CD14-positive monocyte (primary cell): ENCODE results near the gene NMNAT1. TPM values are rescaled to one million over a fixed set of nuclear protein-coding genes. Genes with fewer than 3 reads are reported as not detected.

Source experiments
- DNase-seq, 3 donors: peaks; one replicate each; pipeline ENCODE4 v3.0.0-alpha.2; 2011 to 2022
- H2AFZ ChIP-seq: 2 replicates; pipeline ENCODE4 v1.6.0; 2012; ENCODE audit warnings: mild to moderate bottlenecking, low read depth, low read length, inconsistent platforms; ENCODE audit not compliant: insufficient read depth, poor library complexity, severe bottlenecking
- H3K27ac ChIP-seq, 2 donors: 1 replicate in 1 of 2; 2 replicates in 1 of 2; pipeline ENCODE4 v1.5.1; 2012 to 2013; ENCODE audit warnings: low read length in 2 of 2, control low read depth in 1 of 2, inconsistent platforms in 1 of 2, low read depth in 1 of 2, mild to moderate bottlenecking in 1 of 2
- H3K27me3 ChIP-seq, 2 donors: one replicate each; pipeline versions ENCODE4 v1.6.0 to v1.6.1; 2011 to 2013; ENCODE audit warnings: low read length in 2 of 2; ENCODE audit not compliant: control insufficient read depth in 2 of 2, insufficient read depth in 2 of 2
- H3K36me3 ChIP-seq, 2 donors: replicated peaks in 1 of 2; 1 replicate in 1 of 2; 2 replicates in 1 of 2; pipeline versions ENCODE4 v1.5.1 to v1.6.1; 2012 to 2013; ENCODE audit warnings: low read length in 2 of 2, control low read depth in 1 of 2, inconsistent platforms in 1 of 2, mild to moderate bottlenecking in 1 of 2; ENCODE audit not compliant: insufficient read depth in 2 of 2, control insufficient read depth in 1 of 2
- H3K4me1 ChIP-seq, 2 donors: 1 replicate in 1 of 2; 2 replicates in 1 of 2; pipeline versions ENCODE4 v1.5.1 to v1.6.1; 2012 to 2013; ENCODE audit warnings: low read length in 2 of 2, control low read depth in 1 of 2, inconsistent platforms in 1 of 2, mild to moderate bottlenecking in 1 of 2, moderate library complexity in 1 of 2; ENCODE audit not compliant: insufficient read depth in 2 of 2, control insufficient read depth in 1 of 2
- H3K4me2 ChIP-seq: replicated peaks from 2 replicates; pipeline ENCODE3; 2012; ENCODE audit warnings: low read length, moderate library complexity, mild to moderate bottlenecking; ENCODE audit not compliant: poor library complexity, severe bottlenecking; ENCODE audit errors: extremely low read depth
- H3K4me3 ChIP-seq, 3 experiments: fragments of 200-600 bp in 1 of 3; sonication (generic) in 1 of 3; replicated peaks in 1 of 3; 1 replicate in 2 of 3; 2 replicates in 1 of 3; pipeline ENCODE4 v1.5.1; 2011 to 2013; ENCODE audit warnings: low read length in 3 of 3, mild to moderate bottlenecking in 3 of 3, control low read depth in 2 of 3, low read depth in 2 of 3, inconsistent platforms in 1 of 3, moderate library complexity in 1 of 3
- H3K79me2 ChIP-seq: 2 replicates; pipeline ENCODE4 v1.6.0; 2012; ENCODE audit warnings: mild to moderate bottlenecking, control low read depth, inconsistent platforms, low read length, moderate library complexity; ENCODE audit not compliant: insufficient read depth
- H3K9ac ChIP-seq: 2 replicates; pipeline ENCODE4 v1.6.0; 2017; ENCODE audit warnings: low read length, mild to moderate bottlenecking; ENCODE audit not compliant: insufficient read depth, poor library complexity, severe bottlenecking
- H3K9me3 ChIP-seq, 2 donors: replicated peaks in 1 of 2; 1 replicate in 1 of 2; 2 replicates in 1 of 2; pipeline versions ENCODE4 v1.5.1 to v1.6.1; 2012 to 2013; ENCODE audit warnings: low read length in 2 of 2, control low read depth in 1 of 2; ENCODE audit not compliant: control insufficient read depth in 1 of 2, insufficient read depth in 1 of 2
- H4K20me1 ChIP-seq: 2 replicates; pipeline ENCODE4 v1.6.0; 2012; ENCODE audit warnings: mild to moderate bottlenecking, low read length, control low read depth, moderate library complexity; ENCODE audit not compliant: insufficient read depth
- H3K27ac Mint-ChIP-seq, 7 donors: one replicate each; pipeline ENCODE4 v1.8.0; 2020; ENCODE audit warnings: mild to moderate bottlenecking in 7 of 7, mixed read lengths in 7 of 7, moderate library complexity in 6 of 7, inconsistent platforms in 2 of 7
- H3K27me3 Mint-ChIP-seq, 3 donors: one replicate each; pipeline ENCODE4 v1.8.0; 2021 to 2022; ENCODE audit warnings: low read depth in 3 of 3, mild to moderate bottlenecking in 3 of 3, mixed read lengths in 3 of 3, moderate library complexity in 3 of 3, inconsistent platforms in 1 of 3
- H3K36me3 Mint-ChIP-seq, 2 donors: one replicate each; pipeline ENCODE4 v1.8.0; 2020; ENCODE audit warnings: mixed read lengths in 2 of 2, inconsistent platforms in 1 of 2, mild to moderate bottlenecking in 1 of 2
- H3K4me1 Mint-ChIP-seq: one replicate; pipeline ENCODE4 v1.8.0; 2020; ENCODE audit warnings: mild to moderate bottlenecking, mixed read lengths
- H3K4me3 Mint-ChIP-seq, 2 donors: one replicate each; pipeline ENCODE4 v1.8.0; 2020; ENCODE audit warnings: mild to moderate bottlenecking in 2 of 2, mixed read lengths in 2 of 2, moderate library complexity in 1 of 2
- H3K9me3 Mint-ChIP-seq, 7 donors: one replicate each; pipeline ENCODE4 v1.8.0; 2020 to 2022; ENCODE audit warnings: mixed read lengths in 7 of 7, mild to moderate bottlenecking in 6 of 7, moderate library complexity in 6 of 7, inconsistent platforms in 2 of 7
- WGBS: methylation state at CpG from one replicate; pipeline ENCODE4 v1.1.5; 2013; ENCODE audit warnings: missing lambda C conversion rate; ENCODE audit not compliant: insufficient coverage; 5-methylcytosine and 5-hydroxymethylcytosine counted together
- intact Hi-C, 2 donors: fragments of 100-400 bp; cut with micrococcal nuclease; formaldehyde crosslinking; loops; one replicate each; pipeline versions ENCODE4 v1.15.0 to v1.15.1; 2023
- polyA plus RNA-seq, 3 donors: library from polyadenylated mRNA; depleted of rRNA in 1 of 3; unstranded in 2 of 3; stranded (reverse) in 1 of 3; fragments of 300-500 nt in 2 of 3; fragments of >200 nt in 1 of 3; fragmentation: Illumina TruSeq in 2 of 3; gene quantifications; 1 replicate in 2 of 3; 2 replicates in 1 of 3; pipeline ENCODE4 v1.2.3, GENCODE V29; 2012 to 2021
- TF ChIP-seq, protein P1 (sequence below): fragments of 200-600 bp; IDR thresholded peaks from one replicate; pipeline ENCODE4 v1.8.0; 2022; ENCODE audit warnings: antibody characterized with exemption, mild to moderate bottlenecking

The NMNAT1 gene
- polyA plus RNA-seq, 3 donors = 6.8 to 9.9 (median 7.1) TPM

DNA sequence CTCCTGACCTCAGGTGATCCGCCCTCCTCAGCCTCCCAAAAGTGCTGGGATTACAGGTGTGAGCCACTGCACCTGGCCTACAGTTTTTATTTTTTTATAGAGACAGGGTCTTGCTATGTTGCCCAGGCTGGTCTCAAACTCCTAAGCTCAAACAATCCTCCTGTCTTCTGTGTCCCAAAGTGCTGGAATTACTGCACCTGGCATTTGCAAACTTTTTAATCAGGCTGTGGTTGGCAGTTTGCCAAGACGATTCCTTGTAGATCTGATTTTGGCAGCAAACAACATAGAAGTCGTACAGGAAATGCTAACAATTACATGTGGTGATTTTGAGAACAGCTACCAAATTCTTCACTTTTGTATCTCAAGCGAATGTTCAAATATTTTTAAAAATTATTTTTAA is 63.9 kb downstream of the NMNAT1 start:
- Histone ChIP-seq H3K9me3 (no peaks in the 10 kb centered on the region), H3K79me2 (no peaks in the 10 kb centered on the region), H3K4me3 (no peak overlapping the region), H4K20me1 (peaks cover 8% of the 10 kb centered on the region), H3K4me1 (no peaks in the 10 kb centered on the region), H3K36me3 (peaks cover 23 to 70% of the 10 kb centered on the region in 2 donors), H3K4me2 (no peak overlapping the region), H3K9ac (no peak overlapping the region), H2AFZ (no peak overlapping the region), H3K27ac (no peak overlapping the region), H3K27me3 (no peaks in the 10 kb centered on the region)
- 93% methylated on average over 2 of the region's 4 CpGs for WGBS
- peaks cover 4% of the 10 kb centered on the region for H3K4me1 Mint-ChIP-seq
- no peaks in the 10 kb centered on the region for H3K9me3 Mint-ChIP-seq
- no peak overlapping the region for H3K4me3 Mint-ChIP-seq
- H3K36me3 Mint-ChIP-seq = peaks cover 49 to 81% of the 10 kb centered on the region in 2 donors
- no peak for DNase-seq
- no peak overlapping the region for H3K27ac Mint-ChIP-seq
- TF ChIP-seq, protein P1, sequence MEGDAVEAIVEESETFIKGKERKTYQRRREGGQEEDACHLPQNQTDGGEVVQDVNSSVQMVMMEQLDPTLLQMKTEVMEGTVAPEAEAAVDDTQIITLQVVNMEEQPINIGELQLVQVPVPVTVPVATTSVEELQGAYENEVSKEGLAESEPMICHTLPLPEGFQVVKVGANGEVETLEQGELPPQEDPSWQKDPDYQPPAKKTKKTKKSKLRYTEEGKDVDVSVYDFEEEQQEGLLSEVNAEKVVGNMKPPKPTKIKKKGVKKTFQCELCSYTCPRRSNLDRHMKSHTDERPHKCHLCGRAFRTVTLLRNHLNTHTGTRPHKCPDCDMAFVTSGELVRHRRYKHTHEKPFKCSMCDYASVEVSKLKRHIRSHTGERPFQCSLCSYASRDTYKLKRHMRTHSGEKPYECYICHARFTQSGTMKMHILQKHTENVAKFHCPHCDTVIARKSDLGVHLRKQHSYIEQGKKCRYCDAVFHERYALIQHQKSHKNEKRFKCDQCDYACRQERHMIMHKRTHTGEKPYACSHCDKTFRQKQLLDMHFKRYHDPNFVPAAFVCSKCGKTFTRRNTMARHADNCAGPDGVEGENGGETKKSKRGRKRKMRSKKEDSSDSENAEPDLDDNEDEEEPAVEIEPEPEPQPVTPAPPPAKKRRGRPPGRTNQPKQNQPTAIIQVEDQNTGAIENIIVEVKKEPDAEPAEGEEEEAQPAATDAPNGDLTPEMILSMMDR = no peak
- peaks cover 8 to 21% (median 11%) of the 10 kb centered on the region in 3 donors for H3K27me3 Mint-ChIP-seq
- intact Hi-C loops = no loop called here

DNA sequence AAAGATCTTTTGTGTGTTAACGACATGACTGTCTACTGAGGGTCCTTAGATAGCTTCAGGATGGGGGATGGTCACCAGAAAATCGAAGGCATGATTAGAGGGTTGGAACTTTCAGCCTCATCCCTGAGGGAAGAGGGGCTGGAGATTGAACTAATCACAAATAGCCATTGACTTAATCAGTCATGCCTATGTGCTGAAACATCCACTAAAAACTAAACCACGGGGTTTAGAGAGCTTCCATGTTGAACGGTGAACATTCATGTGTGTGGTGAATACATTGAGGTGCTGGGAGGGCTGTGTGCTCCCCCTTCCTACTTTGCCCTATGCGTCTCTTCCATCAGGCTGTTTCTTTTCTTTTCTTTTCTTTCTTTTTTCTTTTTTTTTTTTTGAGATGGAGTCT is 70.7 kb downstream of the NMNAT1 start:
- TF ChIP-seq, protein P1 = no peak
- no peak overlapping the region for H3K4me2 ChIP-seq
- intact Hi-C loops = no loop called here
- H3K9me3 ChIP-seq = no peaks in the 10 kb centered on the region
- H3K27me3 ChIP-seq = no peaks in the 10 kb centered on the region
- H3K9ac ChIP-seq = no peak overlapping the region
- no peak overlapping the region for H3K4me3 ChIP-seq
- H3K9me3 Mint-ChIP-seq = no peaks in the 10 kb centered on the region
- H3K36me3 Mint-ChIP-seq = peaks cover 32 to 68% of the 10 kb centered on the region in 2 donors
- H2AFZ ChIP-seq = no peak overlapping the region
- no peaks in the 10 kb centered on the region for H4K20me1 ChIP-seq
- DNase-seq = no peak
- H3K27me3 Mint-ChIP-seq = peaks cover 2 to 4% (median 3%) of the 10 kb centered on the region in 3 donors
- no CpG with 5 or more reads among the region's 5 CpGs for WGBS
- H3K4me1 Mint-ChIP-seq = peaks cover 12% of the 10 kb centered on the region
- H3K79me2 ChIP-seq = no peaks in the 10 kb centered on the region
- no peaks in the 10 kb centered on the region for H3K4me1 ChIP-seq
- peaks cover 22 to 61% of the 10 kb centered on the region in 2 donors for H3K36me3 ChIP-seq
- H3K4me3 Mint-ChIP-seq = peak overlapping the region in 1 of 2 donors; percentile 39
- no peak overlapping the region for H3K27ac Mint-ChIP-seq
- no peak overlapping the region for H3K27ac ChIP-seq
